ENCODE measurements around the gene ULK3. TPM values are rescaled to one million over a fixed set of nuclear protein-coding genes. Genes with fewer than 3 reads are reported as not detected.

Gene ULK3
- total RNA-seq, 1 experiment from 2014 or later, result 20.9 TPM

DNA sequence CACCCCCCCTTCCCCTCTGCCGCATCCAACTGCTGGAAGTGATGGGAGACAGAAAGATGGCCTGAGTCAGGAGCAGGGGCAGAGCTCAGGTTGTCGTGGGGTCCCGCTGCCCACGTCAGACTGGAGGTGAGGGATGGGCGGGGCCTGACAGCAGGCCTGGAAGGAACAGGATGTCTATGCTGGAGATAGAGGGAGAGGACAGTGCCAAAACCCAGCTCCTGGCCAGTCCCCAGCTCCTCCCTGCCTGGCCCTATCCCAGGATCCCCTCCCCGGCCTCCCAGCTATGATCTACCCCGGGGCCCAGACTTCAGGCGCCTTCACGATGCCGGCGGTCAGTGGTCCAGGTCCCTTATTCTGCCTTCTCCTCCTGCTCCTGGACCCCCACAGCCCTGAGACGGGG is 30.4 kb downstream of the ULK3 start, which contains the start of gene LMAN1L:
Gene LMAN1L (plus strand): TSS at position 303 of the 400 bp plus-strand sequence. CDS start 20 bp downstream, at position 323.
- DNase-seq, result no peak
- Histone ChIP-seq H3K4me3 (ENCODE audit: insufficient read depth, low read depth, low read length) (no peak within 1 kb of the TSS), H3K27me3 (ENCODE audit: control insufficient read depth, insufficient read depth, low read length) (no peaks in the 10 kb centered on the region), H3K36me3 (replicated peaks; ENCODE audit: control insufficient read depth, insufficient read depth, low read length) (no peaks in the 10 kb centered on the region)

DNA sequence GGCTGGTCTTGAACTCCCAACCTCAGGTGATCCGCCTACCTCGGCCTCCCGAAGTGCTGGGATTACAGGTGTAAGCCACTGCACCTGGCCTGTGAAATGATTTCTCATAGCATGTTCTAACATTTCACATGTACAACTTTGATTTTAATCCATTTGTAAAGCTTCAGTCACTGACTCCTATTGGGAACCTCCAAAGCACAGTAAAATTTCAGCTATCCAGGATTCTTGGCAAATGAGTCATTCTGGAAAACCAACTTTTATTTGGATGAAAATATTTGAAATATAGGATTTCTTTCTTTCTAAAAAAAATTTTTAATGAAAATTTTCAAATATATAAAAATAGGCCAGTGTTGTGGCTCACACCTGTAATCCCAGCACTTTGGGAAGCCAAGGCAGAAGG is 33.0 kb downstream of the ULK3 start:
- no peaks in the 10 kb centered on the region for H3K36me3 ChIP-seq (replicated peaks; ENCODE audit: control insufficient read depth, insufficient read depth, low read length)
- H3K27me3 ChIP-seq (ENCODE audit: control insufficient read depth, insufficient read depth, low read length), result no peaks in the 10 kb centered on the region
- DNase-seq, result no peak
- H3K4me3 ChIP-seq (ENCODE audit: insufficient read depth, low read depth, low read length), result no peak overlapping the region

DNA sequence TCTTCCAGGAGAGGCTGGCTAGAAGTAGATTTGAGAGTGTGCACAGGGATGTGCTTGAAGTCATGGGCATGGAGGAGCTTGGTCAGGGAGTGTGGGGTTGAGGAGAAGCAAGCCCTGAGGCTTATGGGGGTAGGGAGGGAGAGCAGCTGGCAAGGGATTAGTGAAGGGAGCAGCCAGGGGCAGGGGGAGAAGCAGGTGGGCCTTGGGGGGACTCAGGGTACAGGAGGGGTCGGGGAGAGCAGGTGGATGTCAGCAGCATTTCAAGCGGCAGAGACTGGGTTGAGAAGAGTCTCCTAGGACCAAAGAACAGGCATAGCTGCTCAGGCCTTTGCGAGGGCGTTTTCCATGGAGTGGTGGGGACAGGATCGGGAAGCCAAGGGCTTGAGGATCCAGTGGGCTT is 33.7 kb downstream of the ULK3 start:
- no peaks in the 10 kb centered on the region for H3K27me3 ChIP-seq (ENCODE audit: control insufficient read depth, insufficient read depth, low read length)
- no peaks in the 10 kb centered on the region for H3K36me3 ChIP-seq (replicated peaks; ENCODE audit: control insufficient read depth, insufficient read depth, low read length)
- DNase-seq, result no peak

DNA sequence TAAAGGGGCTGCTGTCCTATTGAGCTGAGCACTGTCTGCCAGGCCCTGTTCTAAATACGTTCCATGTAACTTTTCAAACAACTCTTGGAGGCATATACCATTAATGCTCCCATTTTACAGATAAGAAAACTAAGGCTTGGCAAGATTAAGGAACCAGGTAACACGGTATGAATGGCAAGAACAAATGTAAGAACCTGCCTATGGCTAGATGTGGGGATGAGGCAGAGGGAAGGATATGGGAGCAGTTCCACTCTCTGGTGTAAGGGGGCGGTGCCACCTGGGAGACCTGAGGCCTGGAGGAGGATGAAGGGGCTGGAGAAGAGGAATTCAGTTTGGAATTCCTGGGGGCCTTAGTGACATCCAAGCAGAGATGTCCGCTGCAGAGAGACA is 34.1 kb downstream of the ULK3 start:
- H3K4me3 ChIP-seq (ENCODE audit: insufficient read depth, low read depth, low read length), result no peak overlapping the region
- peak; percentile 88 for DNase-seq
- H3K27me3 ChIP-seq (ENCODE audit: control insufficient read depth, insufficient read depth, low read length), result no peaks in the 10 kb centered on the region
- peaks cover under 1% of the 10 kb centered on the region; the same call in 1 of the 2 replicates for H3K36me3 ChIP-seq (replicated peaks; ENCODE audit: control insufficient read depth, insufficient read depth, low read length)

More for the DNA sequence above, 33.7 kb downstream of the ULK3 start:
- H3K4me3 ChIP-seq (ENCODE audit: insufficient read depth, low read depth, low read length), result no peak overlapping the region

DNA sequence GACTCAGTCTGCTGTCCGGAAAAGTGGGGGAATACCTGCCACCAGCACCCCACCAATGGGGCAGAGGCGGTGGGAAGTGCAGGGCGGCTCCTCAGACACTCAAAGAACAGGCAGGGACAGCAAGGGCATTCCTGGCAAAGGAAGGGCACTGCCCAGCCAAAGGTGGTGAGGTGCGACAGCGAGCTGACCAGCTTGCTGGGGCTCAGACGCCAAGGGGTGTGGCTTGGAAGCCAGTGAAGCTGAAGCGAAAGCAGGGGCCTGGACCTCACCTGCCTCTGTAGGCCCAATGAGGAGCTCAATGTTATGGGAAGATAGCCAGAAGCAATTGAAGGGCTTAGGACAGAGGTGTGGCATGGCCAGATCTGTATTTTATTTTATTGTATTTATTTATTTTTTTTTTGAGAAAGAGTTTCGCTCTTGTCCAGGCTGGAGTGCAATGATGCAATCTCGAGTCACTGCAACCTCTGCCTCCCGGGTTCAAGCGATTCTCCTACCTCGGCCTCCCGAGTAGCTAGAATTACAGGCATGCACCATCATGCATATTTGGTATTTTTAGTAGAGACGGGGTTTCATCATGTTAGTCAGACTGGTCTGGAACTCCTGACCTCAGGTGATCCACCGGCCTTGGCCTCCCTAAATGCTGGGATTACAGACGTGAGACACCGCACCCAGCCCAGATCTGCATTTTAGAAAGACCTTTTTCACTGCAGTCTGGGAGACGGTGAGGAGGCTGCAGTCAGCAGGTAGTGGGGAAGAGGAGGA is 34.7 kb downstream of the ULK3 start:
- Histone ChIP-seq H3K36me3 (replicated peaks; ENCODE audit: control insufficient read depth, insufficient read depth, low read length) (peaks cover 2% of the 10 kb centered on the region; the same call in 1 of the 2 replicates), H3K27me3 (ENCODE audit: control insufficient read depth, insufficient read depth, low read length) (no peaks in the 10 kb centered on the region)
- no peak for DNase-seq

DNA sequence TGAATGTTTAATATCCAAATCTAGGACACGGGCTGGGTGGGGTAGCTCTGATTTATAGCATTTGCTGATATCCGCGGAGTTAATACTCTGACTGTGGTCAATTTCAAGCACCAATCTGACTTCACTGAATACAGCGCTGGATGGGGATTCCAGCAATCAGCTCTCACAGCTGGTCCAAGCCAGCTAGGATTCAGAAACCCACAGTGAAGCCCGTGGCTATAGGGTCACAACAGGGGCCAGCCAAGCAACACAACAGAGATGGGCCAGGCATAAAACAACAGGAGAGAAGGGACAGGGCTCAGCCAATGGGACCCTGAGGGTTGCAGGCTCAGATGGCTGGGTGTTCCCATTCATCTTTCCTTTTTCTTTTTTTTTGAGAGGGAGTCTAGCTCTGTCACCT is 35.7 kb downstream of the ULK3 start:
- Histone ChIP-seq H3K27me3 (ENCODE audit: control insufficient read depth, insufficient read depth, low read length) (no peaks in the 10 kb centered on the region), H3K36me3 (replicated peaks; ENCODE audit: control insufficient read depth, insufficient read depth, low read length) (peaks cover 2% of the 10 kb centered on the region), H3K4me3 (ENCODE audit: insufficient read depth, low read depth, low read length) (no peak overlapping the region)
- no peak for DNase-seq

More for the DNA sequence above, 34.7 kb downstream of the ULK3 start:
- no peak overlapping the region for H3K4me3 ChIP-seq (ENCODE audit: insufficient read depth, low read depth, low read length)

DNA sequence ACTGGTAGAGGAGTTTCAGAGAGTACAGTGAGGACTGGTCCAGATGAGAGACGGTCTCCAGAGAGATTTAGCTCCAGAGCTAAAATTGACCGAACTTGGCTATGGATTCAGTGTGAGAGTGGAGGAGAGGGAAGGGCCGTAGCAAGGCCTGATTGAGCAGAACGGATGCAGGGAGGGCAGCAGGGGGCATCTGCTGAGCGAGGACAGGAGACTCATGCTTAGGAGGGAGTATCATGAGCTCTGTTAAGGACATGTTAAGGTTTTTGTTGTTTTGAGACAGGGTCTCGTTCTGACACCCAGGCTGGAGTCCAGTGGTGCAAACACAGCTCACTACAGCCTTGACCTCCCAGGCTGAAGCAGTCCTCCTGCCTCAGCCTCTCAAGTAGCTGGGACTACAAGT is 38.0 kb downstream of the ULK3 start:
- Histone ChIP-seq H3K27me3 (ENCODE audit: control insufficient read depth, insufficient read depth, low read length) (no peaks in the 10 kb centered on the region), H3K36me3 (replicated peaks; ENCODE audit: control insufficient read depth, insufficient read depth, low read length) (peaks cover 10% of the 10 kb centered on the region), H3K4me3 (ENCODE audit: insufficient read depth, low read depth, low read length) (no peak overlapping the region)
- no peak for DNase-seq

DNA sequence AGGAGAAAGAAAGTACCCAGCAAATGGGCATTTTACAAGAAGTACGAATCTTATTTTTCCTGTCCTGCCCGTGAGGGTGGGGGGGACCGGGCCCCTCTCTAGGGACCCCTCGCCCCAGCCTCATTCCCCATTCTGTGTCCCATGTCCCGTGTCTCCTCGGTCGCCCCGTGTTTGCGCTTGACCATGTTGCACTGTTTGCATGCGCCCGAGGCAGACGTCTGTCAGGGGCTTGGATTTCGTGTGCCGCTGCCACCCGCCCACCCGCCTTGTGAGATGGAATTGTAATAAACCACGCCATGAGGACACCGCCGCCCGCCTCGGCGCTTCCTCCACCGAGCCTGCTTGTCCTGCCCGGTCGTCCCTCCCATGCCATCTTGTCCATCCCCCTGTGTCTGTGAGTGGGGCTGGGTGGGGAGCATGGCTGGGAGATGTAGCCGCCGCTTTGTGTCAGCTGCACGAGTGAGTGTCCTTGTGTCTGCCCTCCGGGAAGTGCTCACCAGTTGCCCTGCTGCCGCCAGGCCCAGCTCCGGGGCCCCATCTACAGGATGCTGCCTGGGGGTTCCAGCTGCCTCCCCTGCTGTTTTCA is 40.0 kb downstream of the ULK3 start:
- DNase-seq, result no peak
- Histone ChIP-seq H3K4me3 (ENCODE audit: insufficient read depth, low read depth, low read length) (no peak overlapping the region), H3K27me3 (ENCODE audit: control insufficient read depth, insufficient read depth, low read length) (no peaks in the 10 kb centered on the region), H3K36me3 (replicated peaks; ENCODE audit: control insufficient read depth, insufficient read depth, low read length) (peaks cover 15% of the 10 kb centered on the region)

DNA sequence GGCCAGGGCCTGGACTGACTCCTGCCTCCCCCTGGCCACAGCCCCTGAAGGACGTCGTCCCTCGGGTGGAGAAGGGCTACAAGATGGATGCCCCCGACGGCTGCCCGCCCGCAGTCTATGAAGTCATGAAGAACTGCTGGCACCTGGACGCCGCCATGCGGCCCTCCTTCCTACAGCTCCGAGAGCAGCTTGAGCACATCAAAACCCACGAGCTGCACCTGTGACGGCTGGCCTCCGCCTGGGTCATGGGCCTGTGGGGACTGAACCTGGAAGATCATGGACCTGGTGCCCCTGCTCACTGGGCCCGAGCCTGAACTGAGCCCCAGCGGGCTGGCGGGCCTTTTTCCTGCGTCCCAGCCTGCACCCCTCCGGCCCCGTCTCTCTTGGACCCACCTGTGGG is 40.7 kb downstream of the ULK3 start:
- DNase-seq, result no peak
- no peaks in the 10 kb centered on the region for H3K27me3 ChIP-seq (ENCODE audit: control insufficient read depth, insufficient read depth, low read length)
- H3K4me3 ChIP-seq (ENCODE audit: insufficient read depth, low read depth, low read length), result no peak overlapping the region
- peaks cover 15% of the 10 kb centered on the region for H3K36me3 ChIP-seq (replicated peaks; ENCODE audit: control insufficient read depth, insufficient read depth, low read length)

DNA sequence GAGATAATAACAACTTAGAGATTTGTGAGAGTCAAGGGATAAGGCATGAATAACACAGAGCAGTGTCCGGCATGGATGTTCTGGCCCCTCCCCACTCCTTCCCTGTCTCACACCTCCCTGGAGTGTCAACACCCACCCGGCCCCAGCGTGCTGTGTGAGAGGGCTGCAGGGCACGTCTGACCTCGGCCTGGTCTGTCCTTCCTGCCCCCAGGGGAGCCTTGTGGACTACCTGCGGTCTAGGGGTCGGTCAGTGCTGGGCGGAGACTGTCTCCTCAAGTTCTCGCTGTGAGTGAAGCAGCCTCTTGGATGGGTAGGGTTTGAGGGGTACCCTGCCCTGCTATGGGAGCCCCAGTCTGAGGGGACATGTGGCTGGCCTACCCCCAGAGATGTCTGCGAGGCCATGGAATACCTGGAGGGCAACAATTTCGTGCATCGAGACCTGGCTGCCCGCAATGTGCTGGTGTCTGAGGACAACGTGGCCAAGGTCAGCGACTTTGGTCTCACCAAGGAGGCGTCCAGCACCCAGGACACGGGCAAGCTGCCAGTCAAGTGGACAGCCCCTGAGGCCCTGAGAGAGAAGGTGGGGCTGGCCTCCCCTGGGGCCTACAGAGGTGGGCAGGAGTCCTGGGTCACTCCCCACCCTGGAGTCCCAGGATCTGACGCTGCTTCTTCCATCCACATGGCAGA is 41.5 kb downstream of the ULK3 start:
- H3K4me3 ChIP-seq (ENCODE audit: insufficient read depth, low read depth, low read length), result no peak overlapping the region
- H3K27me3 ChIP-seq (ENCODE audit: control insufficient read depth, insufficient read depth, low read length), result no peaks in the 10 kb centered on the region
- peaks cover 15% of the 10 kb centered on the region for H3K36me3 ChIP-seq (replicated peaks; ENCODE audit: control insufficient read depth, insufficient read depth, low read length)
- DNase-seq, result no peak

DNA sequence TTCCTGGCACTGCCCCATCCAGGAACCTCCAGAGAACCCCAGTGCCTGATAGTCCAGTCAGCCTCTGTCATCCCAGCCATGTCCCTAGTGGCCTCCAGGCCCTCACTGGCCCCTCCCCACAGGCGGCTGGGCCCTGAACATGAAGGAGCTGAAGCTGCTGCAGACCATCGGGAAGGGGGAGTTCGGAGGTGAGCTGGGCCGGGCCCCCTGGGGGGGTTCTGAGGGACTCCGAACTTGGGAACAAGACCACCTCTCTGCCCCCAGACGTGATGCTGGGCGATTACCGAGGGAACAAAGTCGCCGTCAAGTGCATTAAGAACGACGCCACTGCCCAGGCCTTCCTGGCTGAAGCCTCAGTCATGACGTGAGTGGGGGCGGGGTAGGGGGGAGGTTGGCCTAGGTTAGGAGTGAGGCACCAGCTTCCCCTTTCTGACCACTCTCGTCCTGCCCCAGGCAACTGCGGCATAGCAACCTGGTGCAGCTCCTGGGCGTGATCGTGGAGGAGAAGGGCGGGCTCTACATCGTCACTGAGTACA is 42.3 kb downstream of the ULK3 start:
- Histone ChIP-seq H3K27me3 (ENCODE audit: control insufficient read depth, insufficient read depth, low read length) (no peaks in the 10 kb centered on the region), H3K4me3 (ENCODE audit: insufficient read depth, low read depth, low read length) (no peak overlapping the region), H3K36me3 (replicated peaks; ENCODE audit: control insufficient read depth, insufficient read depth, low read length) (peaks cover 15% of the 10 kb centered on the region)
- no peak for DNase-seq

DNA sequence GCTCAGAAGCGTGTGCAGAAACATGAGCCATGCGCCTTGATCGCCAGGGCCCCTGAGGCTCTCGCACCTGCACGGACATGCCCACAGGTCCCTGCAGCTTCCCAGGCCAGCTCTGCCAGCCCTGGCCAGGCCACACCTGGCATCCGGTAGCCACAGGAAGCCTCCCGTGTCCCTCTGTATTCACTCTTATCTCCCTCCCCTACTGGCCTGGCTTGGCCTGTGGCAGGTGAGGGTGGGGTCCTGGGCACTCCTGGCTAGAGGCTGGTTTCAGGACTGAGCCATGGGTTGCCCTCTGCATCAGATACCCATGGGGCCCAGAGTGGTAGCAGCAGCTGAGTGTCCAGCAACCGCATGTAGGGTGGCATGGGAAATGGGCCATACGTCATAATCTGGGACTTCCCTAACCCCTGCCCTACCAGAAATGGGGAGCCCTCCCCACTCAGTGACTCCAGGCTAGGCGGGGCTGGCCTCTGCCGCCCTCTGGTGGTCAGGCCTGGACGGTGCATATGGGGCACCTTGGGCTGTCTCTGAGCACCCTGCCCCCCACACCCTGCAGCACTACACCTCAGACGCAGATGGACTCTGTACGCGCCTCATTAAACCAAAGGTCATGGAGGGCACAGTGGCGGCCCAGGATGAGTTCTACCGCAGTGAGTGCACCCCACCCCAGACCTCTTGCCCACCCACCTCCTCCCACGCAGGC is 42.9 kb downstream of the ULK3 start:
- H3K4me3 ChIP-seq (ENCODE audit: insufficient read depth, low read depth, low read length), result no peak overlapping the region
- peaks cover 15% of the 10 kb centered on the region for H3K36me3 ChIP-seq (replicated peaks; ENCODE audit: control insufficient read depth, insufficient read depth, low read length)
- H3K27me3 ChIP-seq (ENCODE audit: control insufficient read depth, insufficient read depth, low read length), result no peaks in the 10 kb centered on the region
- peak; percentile 99 for DNase-seq

DNA sequence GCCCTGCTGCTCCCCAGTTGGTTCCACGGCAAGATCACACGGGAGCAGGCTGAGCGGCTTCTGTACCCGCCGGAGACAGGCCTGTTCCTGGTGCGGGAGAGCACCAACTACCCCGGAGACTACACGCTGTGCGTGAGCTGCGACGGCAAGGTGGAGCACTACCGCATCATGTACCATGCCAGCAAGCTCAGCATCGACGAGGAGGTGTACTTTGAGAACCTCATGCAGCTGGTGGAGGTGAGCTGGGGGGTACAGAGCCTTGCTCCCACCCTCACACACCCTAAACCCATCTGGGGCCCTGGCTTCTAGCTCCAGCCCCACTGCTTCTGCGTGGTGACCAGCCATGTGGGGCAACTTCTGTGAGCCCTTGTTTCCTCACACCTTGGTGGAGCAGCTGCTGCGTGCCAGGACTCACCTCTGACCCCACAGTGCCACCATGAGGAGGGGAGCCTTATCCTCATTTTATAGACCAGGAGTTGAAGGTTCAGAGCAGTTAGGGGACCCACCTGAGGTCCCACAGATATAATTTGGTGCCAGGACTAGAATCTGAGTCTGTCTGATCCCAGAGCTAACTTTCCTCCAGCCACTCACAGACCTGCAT is 43.6 kb downstream of the ULK3 start:
- H3K36me3 ChIP-seq (replicated peaks; ENCODE audit: control insufficient read depth, insufficient read depth, low read length), result peaks cover 15% of the 10 kb centered on the region
- peak; percentile 73 for DNase-seq

More for the DNA sequence above, 43.6 kb downstream of the ULK3 start:
- H3K27me3 ChIP-seq (ENCODE audit: control insufficient read depth, insufficient read depth, low read length), result no peaks in the 10 kb centered on the region
- no peak overlapping the region for H3K4me3 ChIP-seq (ENCODE audit: insufficient read depth, low read depth, low read length)

Data from H7 (cell line).